Measurements from ENCODE around the gene CPNE4. TPM values are rescaled to one million over a fixed set of nuclear protein-coding genes. Genes with fewer than 3 reads are reported as not detected.

Gene CPNE4
- total RNA-seq, 1 donor from 2014 or later = not detected

- no peak for TF ChIP-seq CTCF (IDR thresholded peaks at IDR 0.05)
- Mint-ChIP-seq H3K27ac (ENCODE audit: unreplicated experiment) (no peak overlapping the region), H3K9me3 (ENCODE audit: low read depth) (no peaks in the 10 kb centered on the region), H3K4me1 (ENCODE audit: low read depth) (no peaks in the 10 kb centered on the region), H3K4me3 (ENCODE audit: unreplicated experiment) (no peak overlapping the region), H3K27me3 (ENCODE audit: low read depth) (peaks cover 11% of the 10 kb centered on the region), H3K36me3 (ENCODE audit: low read depth) (no peaks in the 10 kb centered on the region)
- no peak for DNase-seq (ENCODE audit: low spot score)
Measured at GRCh38 chr3:131925571-131925970, 109.2 kb downstream of the CPNE4 start.

- no peak overlapping the region for H3K27ac Mint-ChIP-seq (ENCODE audit: unreplicated experiment)
- no peaks in the 10 kb centered on the region for H3K9me3 Mint-ChIP-seq (ENCODE audit: low read depth)
- no peaks in the 10 kb centered on the region for H3K4me1 Mint-ChIP-seq (ENCODE audit: low read depth)
- TF ChIP-seq CTCF (IDR thresholded peaks at IDR 0.05) = no peak
- no peaks in the 10 kb centered on the region for H3K36me3 Mint-ChIP-seq (ENCODE audit: low read depth)
- H3K4me3 Mint-ChIP-seq (ENCODE audit: unreplicated experiment) = no peak overlapping the region
- H3K27me3 Mint-ChIP-seq (ENCODE audit: low read depth) = peaks cover 9% of the 10 kb centered on the region
- DNase-seq (ENCODE audit: low spot score) = no peak
Measured at GRCh38 chr3:131922356-131922755, 112.5 kb downstream of the CPNE4 start.

GRCh38 chr3:131917006-131917405, 117.8 kb downstream of the CPNE4 start:
- Mint-ChIP-seq H3K36me3 (ENCODE audit: low read depth) (no peaks in the 10 kb centered on the region), H3K4me3 (ENCODE audit: unreplicated experiment) (no peak overlapping the region), H3K27me3 (ENCODE audit: low read depth) (peaks cover 7% of the 10 kb centered on the region), H3K4me1 (ENCODE audit: low read depth) (no peaks in the 10 kb centered on the region), H3K27ac (ENCODE audit: unreplicated experiment) (no peak overlapping the region), H3K9me3 (ENCODE audit: low read depth) (no peaks in the 10 kb centered on the region)
- no peak for DNase-seq (ENCODE audit: low spot score)
- TF ChIP-seq CTCF (IDR thresholded peaks at IDR 0.05) = no peak

- H3K36me3 Mint-ChIP-seq (ENCODE audit: low read depth) = no peaks in the 10 kb centered on the region
- no peak for DNase-seq (ENCODE audit: low spot score)
- H3K27me3 Mint-ChIP-seq (ENCODE audit: low read depth) = peaks cover 11% of the 10 kb centered on the region
- H3K4me1 Mint-ChIP-seq (ENCODE audit: low read depth) = no peaks in the 10 kb centered on the region
- no peak overlapping the region for H3K4me3 Mint-ChIP-seq (ENCODE audit: unreplicated experiment)
- no peak overlapping the region for H3K27ac Mint-ChIP-seq (ENCODE audit: unreplicated experiment)
- TF ChIP-seq CTCF (IDR thresholded peaks at IDR 0.05) = no peak
- H3K9me3 Mint-ChIP-seq (ENCODE audit: low read depth) = no peaks in the 10 kb centered on the region
Measured at GRCh38 chr3:131914090-131914691, 120.6 kb downstream of the CPNE4 start.

GRCh38 chr3:131912255-131912654, 122.6 kb downstream of the CPNE4 start:
- Mint-ChIP-seq H3K4me1 (ENCODE audit: low read depth) (no peaks in the 10 kb centered on the region), H3K4me3 (ENCODE audit: unreplicated experiment) (no peak overlapping the region), H3K9me3 (ENCODE audit: low read depth) (no peaks in the 10 kb centered on the region), H3K36me3 (ENCODE audit: low read depth) (no peaks in the 10 kb centered on the region), H3K27me3 (ENCODE audit: low read depth) (peaks cover 8% of the 10 kb centered on the region), H3K27ac (ENCODE audit: unreplicated experiment) (no peak overlapping the region)
- no peak for TF ChIP-seq CTCF (IDR thresholded peaks at IDR 0.05)
- no peak for DNase-seq (ENCODE audit: low spot score)
